PC-3 (cell line): Measurements from ENCODE around the gene CDK15. TPM values are rescaled to one million over a fixed set of nuclear protein-coding genes. Genes with fewer than 3 reads are reported as not detected.

Source experiments
- ATAC-seq: fragments of 200-7000 bp; cut with Tn5 transposase; 2 replicates; pipeline ENCODE4 v1.9.1; 2020; ENCODE audit warnings: mild to moderate bottlenecking, moderate library complexity
- BruUV-seq: library from RNA; stranded (reverse); fragments of 400-500 nt; replicated peaks from 2 replicates; lab custom pipeline; 2021; lab: Mats Ljungman, UMichigan
- CTCF ChIA-PET: fragments of 300-600 bp; sonication (Branson Sonifier 250); formaldehyde crosslinking; loops from one replicate; lab custom pipeline; 2022; ENCODE audit warnings: antibody characterized with exemption; lab: Charles Lee
- POLR2A ChIA-PET: fragments of 300-600 bp; sonication (Branson Sonifier 250); formaldehyde crosslinking; loops from one replicate; lab custom pipeline; 2022; ENCODE audit warnings: antibody characterized with exemption; ENCODE audit not compliant: unreplicated experiment; lab: Charles Lee
- DNase-seq: peaks from one replicate; pipeline ENCODE4 v3.0.0-alpha.2; 2015
- H2AFZ ChIP-seq: fragments of 300-600 bp; sonication (generic); 2 replicates; pipeline ENCODE4 v1.6.0; 2016; ENCODE audit warnings: antibody characterized with exemption, low read length
- H3F3A ChIP-seq: fragments of 300-600 bp; sonication (generic); one replicate; pipeline ENCODE4 v1.6.0; 2017; ENCODE audit warnings: antibody characterized with exemption, low read length, control low read depth, mild to moderate bottlenecking; ENCODE audit not compliant: unreplicated experiment
- H3K27ac ChIP-seq: fragments of 300-600 bp; sonication (generic); 2 replicates; pipeline ENCODE4 v1.5.1; 2016; ENCODE audit warnings: mild to moderate bottlenecking, low read length
- H3K27me3 ChIP-seq: fragments of 300-600 bp; sonication (generic); 2 replicates; pipeline ENCODE4 v1.6.1; 2016; ENCODE audit warnings: low read length, mixed read lengths
- H3K36me3 ChIP-seq: fragments of 300-600 bp; sonication (generic); 2 replicates; pipeline ENCODE4 v1.6.1; 2016; ENCODE audit warnings: low read depth, mixed run types, low read length, mixed read lengths
- H3K4me1 ChIP-seq: fragments of 300-600 bp; sonication (generic); 2 replicates; pipeline ENCODE4 v1.5.1; 2016; ENCODE audit warnings: low read length; ENCODE audit not compliant: insufficient read depth
- H3K4me2 ChIP-seq: fragments of 300-600 bp; sonication (generic); 2 replicates; pipeline ENCODE4 v1.6.0; 2016; ENCODE audit warnings: low read length
- H3K4me3 ChIP-seq: fragments of 300-600 bp; sonication (generic); 2 replicates; pipeline ENCODE4 v1.5.1; 2016; ENCODE audit warnings: mild to moderate bottlenecking, low read length, mixed read lengths
- H3K79me2 ChIP-seq: fragments of 300-600 bp; sonication (generic); 2 replicates; pipeline ENCODE4 v1.6.1; 2017; ENCODE audit warnings: low read length, mixed read lengths
- H3K9ac ChIP-seq: fragments of 300-600 bp; sonication (generic); 2 replicates; pipeline ENCODE4 v1.6.0; 2016; ENCODE audit warnings: mild to moderate bottlenecking, low read length
- H3K9me2 ChIP-seq: fragments of 300-600 bp; sonication (generic); replicated peaks from 2 replicates; pipeline ENCODE4 v1.6.1; 2016; ENCODE audit warnings: mixed run types, low read length, mixed read lengths
- H3K9me3 ChIP-seq: fragments of 300-600 bp; sonication (generic); 2 replicates; pipeline ENCODE4 v1.6.1; 2016; ENCODE audit warnings: low read length, mixed read lengths
- H4K20me1 ChIP-seq: fragments of 300-600 bp; sonication (generic); 2 replicates; pipeline ENCODE4 v1.6.1; 2016; ENCODE audit warnings: low read length, mixed read lengths
- EZH2 ChIP-seq: fragments of 300-600 bp; sonication (generic); IDR thresholded peaks from one replicate; pipeline ENCODE4 v1.6.1; 2017; ENCODE audit warnings: antibody characterized with exemption, mild to moderate bottlenecking, low read length; ENCODE audit not compliant: unreplicated experiment
- EZH2phosphoT487 ChIP-seq: fragments of 300-600 bp; sonication (generic); IDR thresholded peaks from 2 replicates; pipeline ENCODE4 v1.6.1; 2018; ENCODE audit warnings: mild to moderate bottlenecking, antibody characterized with exemption, low read length, borderline replicate concordance
- intact Hi-C: fragments of 100-400 bp; cut with micrococcal nuclease; formaldehyde crosslinking; loops from 2 replicates; pipeline ENCODE4 v1.9.0; 2023
- total RNA-seq: library from RNA; depleted of rRNA; stranded (reverse); fragments of >200 nt; gene quantifications from 2 replicates; pipeline ENCODE4 v1.2.3, GENCODE V29; 2014
- TF ChIP-seq, protein P1 (sequence below): fragments of 300-600 bp; sonication (generic); conservative IDR thresholded peaks from 2 replicates; pipeline ENCODE4 v1.5.1; 2017; ENCODE audit warnings: antibody characterized with exemption, low read depth, mild to moderate bottlenecking, low read length

CDK15 gene
- total RNA-seq, 1 experiment from 2014 or later: 2.4 TPM

DNA sequence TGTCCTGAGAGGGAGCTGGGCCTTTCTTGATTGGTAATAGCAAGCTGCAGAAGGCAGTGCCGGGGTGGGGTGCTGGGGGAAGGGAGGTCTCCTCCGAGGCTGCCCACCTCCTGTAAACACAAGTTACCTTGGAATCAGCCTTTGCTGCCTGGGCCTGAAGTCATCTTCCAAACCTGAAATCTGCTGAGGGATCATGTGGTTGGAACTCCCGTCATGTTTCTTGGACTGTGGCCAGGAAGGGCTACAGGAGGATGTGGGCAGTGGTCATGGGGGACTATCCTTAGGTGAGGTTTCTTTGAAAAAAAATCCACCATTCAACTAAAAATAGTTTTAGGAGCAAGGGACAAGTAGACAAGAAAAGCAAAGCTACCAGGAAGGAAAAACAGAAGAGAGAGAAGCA is 74.2 kb downstream of the CDK15 start:
- POLR2A ChIA-PET: no interaction called here
- no peaks in the 10 kb centered on the region for H3K36me3 ChIP-seq
- peaks cover 20% of the 10 kb centered on the region for H3K4me1 ChIP-seq
- intact Hi-C loops: no loop called here
- 0 out of 2 replicates have a peak, but pooled peaks cover 4% of the 10 kb centered on the region for H3K27me3 ChIP-seq
- DNase-seq (no peak), ATAC-seq (no peak)
- H4K20me1 ChIP-seq: no peaks in the 10 kb centered on the region
- no peak overlapping the region for H3K9ac ChIP-seq
- H3F3A ChIP-seq: no peaks in the 10 kb centered on the region
- H3K79me2 ChIP-seq: no peaks in the 10 kb centered on the region
- H3K4me2 ChIP-seq: no peak overlapping the region
- no peak overlapping the region for H3K27ac ChIP-seq
- H3K9me2 ChIP-seq: no peaks in the 10 kb centered on the region
- no peak overlapping the region for H3K4me3 ChIP-seq
- TF ChIP-seq EZH2phosphoT487: no peak
- TF ChIP-seq, protein P1, sequence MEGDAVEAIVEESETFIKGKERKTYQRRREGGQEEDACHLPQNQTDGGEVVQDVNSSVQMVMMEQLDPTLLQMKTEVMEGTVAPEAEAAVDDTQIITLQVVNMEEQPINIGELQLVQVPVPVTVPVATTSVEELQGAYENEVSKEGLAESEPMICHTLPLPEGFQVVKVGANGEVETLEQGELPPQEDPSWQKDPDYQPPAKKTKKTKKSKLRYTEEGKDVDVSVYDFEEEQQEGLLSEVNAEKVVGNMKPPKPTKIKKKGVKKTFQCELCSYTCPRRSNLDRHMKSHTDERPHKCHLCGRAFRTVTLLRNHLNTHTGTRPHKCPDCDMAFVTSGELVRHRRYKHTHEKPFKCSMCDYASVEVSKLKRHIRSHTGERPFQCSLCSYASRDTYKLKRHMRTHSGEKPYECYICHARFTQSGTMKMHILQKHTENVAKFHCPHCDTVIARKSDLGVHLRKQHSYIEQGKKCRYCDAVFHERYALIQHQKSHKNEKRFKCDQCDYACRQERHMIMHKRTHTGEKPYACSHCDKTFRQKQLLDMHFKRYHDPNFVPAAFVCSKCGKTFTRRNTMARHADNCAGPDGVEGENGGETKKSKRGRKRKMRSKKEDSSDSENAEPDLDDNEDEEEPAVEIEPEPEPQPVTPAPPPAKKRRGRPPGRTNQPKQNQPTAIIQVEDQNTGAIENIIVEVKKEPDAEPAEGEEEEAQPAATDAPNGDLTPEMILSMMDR: no peak
- TF ChIP-seq EZH2: no peak
- CTCF ChIA-PET: no interaction called here
- no peaks in the 10 kb centered on the region for H3K9me3 ChIP-seq
- no peak overlapping the region for H2AFZ ChIP-seq
- no TSS peak for BruUV-seq

DNA sequence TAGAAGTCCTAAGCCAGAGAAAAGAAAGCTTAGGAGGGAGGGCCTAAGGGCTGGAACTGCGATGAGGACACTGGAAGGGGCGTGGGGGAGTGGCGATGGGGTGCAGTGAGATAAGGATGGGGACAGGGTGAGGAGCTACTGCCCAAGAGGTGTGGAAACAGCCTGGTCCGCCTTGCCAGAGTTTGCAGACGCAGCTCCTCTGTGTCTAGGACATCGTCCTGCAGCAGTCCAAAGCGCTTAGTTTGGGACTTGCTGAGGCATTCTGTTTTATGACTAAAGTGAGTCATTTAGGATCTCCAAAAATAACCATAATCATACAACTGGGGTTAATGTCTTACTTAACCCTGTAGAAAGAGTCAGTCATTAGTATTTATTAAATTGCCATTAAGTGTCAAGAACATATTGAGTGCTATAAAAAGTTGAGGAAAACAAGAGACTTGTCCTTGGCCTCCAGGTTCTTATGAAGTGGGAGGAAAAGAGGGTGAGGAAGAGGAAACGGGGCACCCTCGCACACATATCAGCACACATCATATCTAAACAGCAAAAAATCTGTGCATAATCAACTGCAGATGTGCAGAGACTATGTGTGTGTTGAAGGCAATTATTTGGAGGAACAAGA is 74.8 kb downstream of the CDK15 start:
- no TSS peak for BruUV-seq
- peaks cover 20% of the 10 kb centered on the region for H3K4me1 ChIP-seq
- H3K4me2 ChIP-seq: no peak overlapping the region
- H3K9me2 ChIP-seq: no peaks in the 10 kb centered on the region
- H3K4me3 ChIP-seq: no peak overlapping the region
- DNase-seq (peak; percentile 28), ATAC-seq (peak; percentile 50; the same call in 1 of the 2 replicates)
- 0 out of 2 replicates have a peak, but pooled peaks cover 4% of the 10 kb centered on the region for H3K27me3 ChIP-seq
- no peak overlapping the region for H3K9ac ChIP-seq
- H2AFZ ChIP-seq: no peak overlapping the region
- H3K9me3 ChIP-seq: no peaks in the 10 kb centered on the region
- no peaks in the 10 kb centered on the region for H3K79me2 ChIP-seq
- no peak for TF ChIP-seq EZH2
- TF ChIP-seq EZH2phosphoT487: no peak
- TF ChIP-seq, protein P1: no peak
- no peaks in the 10 kb centered on the region for H4K20me1 ChIP-seq
- H3K27ac ChIP-seq: no peak overlapping the region
- no peaks in the 10 kb centered on the region for H3K36me3 ChIP-seq
- ChIA-PET CTCF (no interaction called here), POLR2A (no interaction called here)
- no peaks in the 10 kb centered on the region for H3F3A ChIP-seq
- intact Hi-C loops: no loop called here

DNA sequence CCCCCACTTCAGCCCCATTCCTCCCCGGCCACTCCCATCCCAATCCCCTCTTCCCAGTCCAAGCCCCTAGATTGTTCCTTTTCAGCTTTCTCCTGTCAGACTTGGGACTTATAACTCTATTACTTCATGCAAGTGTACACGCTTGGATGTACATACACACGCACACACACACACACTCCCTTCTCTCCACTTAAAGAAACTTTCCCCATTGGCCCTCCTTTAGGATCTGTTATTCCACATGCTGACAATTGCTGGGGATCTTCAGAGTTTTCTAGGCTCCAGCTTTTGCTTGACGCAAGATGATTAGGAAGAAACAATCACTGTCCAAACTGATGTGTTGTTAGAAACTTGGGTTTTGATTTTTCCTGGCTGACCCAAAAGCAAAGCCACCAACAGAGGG is 75.4 kb downstream of the CDK15 start:
- H3K9ac ChIP-seq: no peak overlapping the region
- ChIA-PET POLR2A (no interaction called here), CTCF (no interaction called here)
- BruUV-seq: no TSS peak
- peak overlapping the region; percentile 90 for H3K4me2 ChIP-seq
- TF ChIP-seq EZH2: no peak
- TF ChIP-seq, protein P1: no peak
- no peak for TF ChIP-seq EZH2phosphoT487
- H3K9me2 ChIP-seq: no peaks in the 10 kb centered on the region
- no peaks in the 10 kb centered on the region for H3K36me3 ChIP-seq
- ATAC-seq: no peak
- H3K27ac ChIP-seq: no peak overlapping the region
- intact Hi-C loops: no loop called here
- peaks cover 25% of the 10 kb centered on the region for H3K4me1 ChIP-seq
- no peaks in the 10 kb centered on the region for H3K79me2 ChIP-seq
- H4K20me1 ChIP-seq: no peaks in the 10 kb centered on the region
- H2AFZ ChIP-seq: no peak overlapping the region
- H3K4me3 ChIP-seq: no peak overlapping the region
- H3K27me3 ChIP-seq: 0 out of 2 replicates have a peak, but pooled peaks cover 4% of the 10 kb centered on the region
- no peak for DNase-seq
- no peaks in the 10 kb centered on the region for H3F3A ChIP-seq
- H3K9me3 ChIP-seq: no peaks in the 10 kb centered on the region
